Ishikawa (cell line): Measurements from ENCODE around the gene KRTCAP2.

Experiments used
- MAX ChIP-seq: IDR thresholded peaks from 2 replicates; pipeline ENCODE4 v1.6.1; 2012
- RAD21 ChIP-seq: IDR thresholded peaks from 2 replicates; pipeline ENCODE4 v1.6.1; 2012; ENCODE audit warnings: low read depth
- TAF1 ChIP-seq: IDR thresholded peaks from 2 replicates; pipeline ENCODE4 v1.6.1; 2012; ENCODE audit warnings: low read depth, mild to moderate bottlenecking
- TEAD4 ChIP-seq: IDR thresholded peaks from 2 replicates; pipeline ENCODE4 v1.6.1; 2012
- USF1 ChIP-seq: IDR thresholded peaks from 2 replicates; pipeline ENCODE4 v1.6.1; 2012
- YY1 ChIP-seq: IDR thresholded peaks from 2 replicates; pipeline ENCODE4 v1.6.1; 2012; ENCODE audit warnings: low read depth
- ZBTB7A ChIP-seq: IDR thresholded peaks from 2 replicates; pipeline ENCODE4 v1.6.1; 2012; ENCODE audit warnings: low read depth

GRCh38 chr1:155173478-155174323 lies 597 bp upstream of the KRTCAP2 start, which contains the start of gene TRIM46:
- TF ChIP-seq USF1 (peak; percentile 72), TAF1 (no peak), MAX (peak; percentile 79), RAD21 (no peak), YY1 (no peak), ZBTB7A (no peak), TEAD4 (no peak)
